SK-N-MC (cell line): ENCODE measurements around the gene FAS.

Experiments
- EZH2 ChIP-seq: fragments of 200-600 bp; sonication (generic); IDR thresholded peaks from one replicate; pipeline ENCODE4 v1.6.1; 2017; ENCODE audit warnings: antibody characterized with exemption
- FOXP2 ChIP-seq: optimal IDR thresholded peaks from 2 replicates; pipeline ENCODE3; 2011; ENCODE audit warnings: mild to moderate bottlenecking, moderate library complexity; ENCODE audit not compliant: insufficient read depth; ENCODE audit errors: extremely low read length, control extremely low read depth
- POLR2AphosphoS5 ChIP-seq: IDR thresholded peaks from 2 replicates; pipeline ENCODE4 v1.6.1; 2012; ENCODE audit warnings: mild to moderate bottlenecking, low read depth, low read length, borderline replicate concordance

DNA sequence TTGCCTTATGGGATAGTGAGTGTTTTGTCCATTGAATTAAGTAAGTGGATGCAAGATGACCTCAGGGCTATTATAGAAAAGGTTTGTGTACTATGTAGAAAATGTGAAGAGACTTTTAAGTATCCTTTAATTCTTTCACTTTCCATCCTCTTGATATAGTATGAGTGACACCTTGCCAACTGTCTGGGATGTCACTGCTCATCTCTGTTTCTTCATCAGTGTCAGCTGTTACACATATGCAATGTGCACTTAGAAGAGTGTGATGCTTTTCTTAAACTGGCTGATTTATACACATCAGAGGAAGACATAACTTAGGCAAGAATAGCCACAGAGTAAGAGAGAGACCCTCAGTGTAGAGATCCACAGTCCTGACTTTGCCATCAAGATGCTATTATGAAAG is 29.3 kb upstream of the FAS start:
- TF ChIP-seq POLR2AphosphoS5 (no peak), EZH2 (no peak), FOXP2 (no peak)
